HG02852 (cell line): ENCODE results near the gene MEIS1.

Experiments
- ATAC-seq: cut with Tn5 transposase; IDR thresholded peaks from one replicate; pipeline ENCODE4 v1.9.1; 2021; ENCODE audit warnings: mild to moderate bottlenecking, moderate library complexity; ENCODE audit not compliant: unreplicated experiment

MEIS1 gene

GRCh38 chr2:66578054-66578686 lies 143.2 kb downstream of the MEIS1 start:
- no peak for ATAC-seq

GRCh38 chr2:66578687-66579106 lies 143.8 kb downstream of the MEIS1 start:
- ATAC-seq = no peak

- no peak for ATAC-seq
These were observed 144.5 kb downstream of the MEIS1 start for GRCh38 chr2:66579186-66580126.

- no peak for ATAC-seq
These were observed 145.5 kb downstream of the MEIS1 start for GRCh38 chr2:66580166-66581049.

DNA sequence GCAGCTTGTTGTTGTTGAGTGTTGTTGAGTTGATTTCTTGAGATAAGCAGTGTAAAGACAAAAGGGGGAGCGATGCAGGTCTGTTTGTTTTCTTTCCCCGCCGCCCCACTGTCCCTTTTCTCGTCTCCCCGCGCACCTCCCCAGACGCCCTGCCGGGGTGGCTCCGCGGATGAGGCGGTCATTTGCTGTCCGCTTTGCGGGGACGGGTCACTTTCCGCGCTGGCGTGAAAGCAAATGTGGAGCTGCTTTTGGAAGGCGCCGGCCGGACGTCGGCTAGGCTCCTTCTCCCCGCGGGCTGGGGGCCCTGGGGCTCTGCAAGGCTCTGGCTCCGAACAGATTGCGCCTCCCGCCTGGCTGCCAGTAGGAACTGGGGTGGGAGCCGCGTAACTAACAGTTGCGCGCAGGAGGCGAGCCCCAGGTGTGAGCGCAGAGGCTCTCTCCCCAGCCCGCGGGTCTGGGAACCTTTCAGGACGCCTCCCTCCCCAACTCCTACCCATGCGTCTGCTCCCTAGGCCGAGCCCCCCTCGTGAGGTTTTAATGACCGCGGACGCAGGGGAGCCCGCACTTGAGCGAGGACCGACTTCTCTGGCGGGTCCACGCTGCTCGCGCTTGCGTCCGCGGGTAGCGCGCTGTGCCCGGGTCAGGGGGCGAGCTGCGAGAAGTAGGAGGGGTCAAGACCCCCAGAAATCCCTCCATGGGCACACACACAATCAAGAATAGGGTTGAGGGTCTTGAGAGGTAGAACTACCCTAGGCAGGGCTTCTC lies 146.6 kb downstream of the MEIS1 start:
- no peak for ATAC-seq

GRCh38 chr2:66582104-66582986 lies 147.4 kb downstream of the MEIS1 start:
- ATAC-seq = no peak

- ATAC-seq = no peak
These were observed 148.3 kb downstream of the MEIS1 start for GRCh38 chr2:66582987-66583880.

DNA sequence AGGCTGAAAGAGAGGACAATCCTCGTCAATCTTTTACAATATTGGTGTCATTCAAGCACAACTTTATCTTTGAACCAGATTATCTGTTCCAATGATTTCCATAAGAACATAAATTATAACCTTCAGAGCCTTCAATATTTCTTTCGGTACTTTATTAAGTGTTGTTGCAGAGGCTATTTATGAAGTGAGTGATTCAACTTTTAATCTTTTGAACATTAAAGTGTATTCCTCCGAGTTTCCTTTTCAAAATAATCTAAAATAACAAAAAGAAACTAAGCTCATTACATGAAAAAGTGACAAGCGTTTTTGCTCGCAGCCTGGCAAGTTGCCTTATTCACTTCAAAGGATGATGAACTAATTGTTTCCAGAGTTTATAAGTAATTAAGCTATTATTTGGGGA lies 149.0 kb downstream of the MEIS1 start:
- ATAC-seq = no peak

- ATAC-seq = no peak
These were observed 150.7 kb downstream of the MEIS1 start for GRCh38 chr2:66585587-66585986.

GRCh38 chr2:66587216-66587615 lies 152.3 kb downstream of the MEIS1 start:
- ATAC-seq = no peak

GRCh38 chr2:66594001-66594400 lies 159.1 kb downstream of the MEIS1 start:
- ATAC-seq = no peak

GRCh38 chr2:66595556-66595955 lies 160.6 kb downstream of the MEIS1 start:
- ATAC-seq = no peak

DNA sequence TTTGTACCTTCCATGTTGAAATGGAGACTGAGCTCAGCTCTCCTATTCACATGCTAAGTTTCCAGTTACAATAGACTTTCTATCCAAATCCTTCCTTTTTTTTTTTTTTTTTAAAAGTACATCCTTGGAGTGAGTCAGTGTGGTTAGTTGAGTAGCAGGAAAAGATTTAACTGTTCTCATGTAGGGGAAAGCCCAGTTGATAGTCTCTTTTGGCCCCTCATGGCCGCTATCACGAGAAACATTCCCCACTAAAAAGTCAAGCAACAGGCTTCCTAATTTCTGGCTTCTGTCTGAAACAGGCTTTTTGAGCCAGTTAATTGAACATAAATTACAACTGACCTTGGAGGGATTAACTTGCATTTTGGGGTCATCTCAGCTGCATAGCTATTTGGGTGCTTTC lies 161.3 kb downstream of the MEIS1 start:
- no peak for ATAC-seq

- no peak for ATAC-seq
These were observed 166.7 kb downstream of the MEIS1 start for GRCh38 chr2:66601624-66602023.

GRCh38 chr2:66602341-66602740 lies 167.4 kb downstream of the MEIS1 start:
- ATAC-seq = no peak

GRCh38 chr2:66604326-66604725 lies 169.4 kb downstream of the MEIS1 start:
- no peak for ATAC-seq

DNA sequence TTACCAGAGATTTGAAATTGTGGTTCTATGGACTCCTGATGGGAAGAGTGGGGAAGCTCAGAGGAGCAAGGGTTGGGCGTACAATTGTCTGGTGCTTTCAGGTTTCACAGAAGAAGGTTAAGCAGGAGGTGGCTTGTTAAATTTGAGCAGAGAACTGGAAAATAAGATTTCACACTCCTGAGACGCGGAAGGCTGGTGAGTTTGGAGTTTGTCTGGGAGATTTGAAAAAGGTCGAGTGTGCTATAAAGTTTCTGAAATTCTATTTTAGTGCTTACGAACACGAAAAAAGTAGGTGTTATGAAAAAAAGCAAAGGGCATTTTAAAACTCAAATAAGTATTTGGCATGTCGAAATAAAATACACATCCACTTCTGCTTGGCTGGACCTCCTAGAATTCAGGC lies 170.1 kb downstream of the MEIS1 start:
- ATAC-seq = no peak

DNA sequence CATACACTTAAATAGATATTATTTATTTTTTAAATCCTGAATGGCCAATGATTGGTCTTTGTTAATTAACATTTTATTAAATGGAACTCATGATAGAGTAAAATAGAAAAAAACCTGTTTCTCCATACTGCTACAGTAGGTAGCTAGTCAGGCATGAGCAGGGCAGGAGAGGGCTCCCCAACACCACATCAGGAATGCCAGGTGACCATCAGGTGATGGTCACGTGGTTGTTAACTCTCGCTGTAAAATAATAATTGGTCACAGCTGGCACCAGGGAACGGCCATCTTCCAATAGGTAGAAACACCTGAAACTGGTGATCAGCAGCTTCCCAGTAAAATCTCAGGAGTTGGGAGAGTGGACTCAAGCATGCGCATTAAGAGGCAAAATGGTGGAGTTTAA lies 172.2 kb downstream of the MEIS1 start:
- ATAC-seq = no peak
